Lung (tissue), 12 donors: ENCODE data around the gene DLG2. TPM values are rescaled to one million over a fixed set of nuclear protein-coding genes. Genes with fewer than 3 reads are reported as not detected.

ENCODE experiments used
- ATAC-seq: fragments of 200-7000 bp; cut with Tn5 transposase; one replicate; pipeline ENCODE4 v1.9.1; 2020; ENCODE audit warnings: moderate number of reproducible peaks; ENCODE audit not compliant: insufficient read depth, low FRiP score
- DNase-seq, 3 donors: peaks; one replicate each; pipeline ENCODE4 v3.0.0-alpha.2; 2013 to 2017
- H3K27ac ChIP-seq, 2 donors: one replicate each; pipeline ENCODE4 v1.5.1; 2013; ENCODE audit warnings: mild to moderate bottlenecking in 2 of 2, moderate library complexity in 2 of 2, control low read depth in 1 of 2, inconsistent platforms in 1 of 2, low read depth in 1 of 2, low read length in 1 of 2
- H3K27me3 ChIP-seq, 3 donors: one replicate each; pipeline ENCODE4 v1.5.1; 2013; ENCODE audit warnings: low read length in 2 of 3; ENCODE audit not compliant: control insufficient read depth in 3 of 3, insufficient read depth in 3 of 3
- H3K36me3 ChIP-seq, 4 donors: one replicate each; pipeline ENCODE4 v1.5.1; 2013; ENCODE audit warnings: low read length in 4 of 4, mild to moderate bottlenecking in 1 of 4, moderate library complexity in 1 of 4; ENCODE audit not compliant: control insufficient read depth in 4 of 4, insufficient read depth in 4 of 4
- H3K4me1 ChIP-seq, 5 donors: one replicate each; pipeline ENCODE4 v1.5.1; 2013; ENCODE audit warnings: low read length in 5 of 5, mild to moderate bottlenecking in 2 of 5, moderate library complexity in 1 of 5; ENCODE audit not compliant: control insufficient read depth in 5 of 5, insufficient read depth in 5 of 5
- H3K4me3 ChIP-seq: one replicate; pipeline ENCODE4 v1.5.1; 2013; ENCODE audit warnings: mild to moderate bottlenecking, control low read depth, moderate library complexity
- H3K9ac ChIP-seq, 2 donors: one replicate each; pipeline ENCODE4 v1.5.1; 2013; ENCODE audit warnings: low read length in 2 of 2, control low read depth in 1 of 2; ENCODE audit not compliant: insufficient read depth in 1 of 2
- H3K9me3 ChIP-seq, 4 donors: one replicate each; pipeline ENCODE4 v1.5.1; 2013; ENCODE audit warnings: low read length in 3 of 4, mild to moderate bottlenecking in 1 of 4, moderate library complexity in 1 of 4; ENCODE audit not compliant: control insufficient read depth in 4 of 4, insufficient read depth in 3 of 4
- CTCF ChIP-seq: IDR thresholded peaks from 2 replicates; pipeline ENCODE4 v1.5.1; 2012; ENCODE audit warnings: mild to moderate bottlenecking; ENCODE audit errors: control extremely low read depth, extremely low read depth
- WGBS, 2 donors: extraction: QIAGEN DNeasy Blood & Tissue Kit; methylation state at CpG; one replicate each; pipeline ENCODE4 v1.1.7; 2013; 5-methylcytosine and 5-hydroxymethylcytosine counted together
- polyA plus RNA-seq, 2 donors: library from polyadenylated mRNA; stranded (reverse); fragments of 200-250 nt; gene quantifications; one replicate each; pipeline ENCODE4 v1.2.1, GENCODE V29; 2013
- total RNA-seq, 2 donors: library from RNA; depleted of rRNA in 1 of 2; stranded (reverse); fragments of >200 nt in 1 of 2; gene quantifications; one replicate each; pipeline ENCODE4 v1.2.1, GENCODE V29; 2014 to 2021
- donor health status: control.
- donor health status: control.
- donor health status: Bipolar disorder and iron deficiency.
- donor health status: healthy.
- donor health status: DM: yes; HTN: yes; CAD: no.

Gene DLG2
- total and polyA plus RNA-seq, 4 donors: 0.32 to 24.1 (median 5.4) TPM

- H3K27me3 ChIP-seq: no peaks in the 10 kb centered on the region
- WGBS, 2 donors: 90 to 94% methylated on average over 2 of the region's 2 CpGs
- H3K9ac ChIP-seq: no peak overlapping the region
- H3K4me3 ChIP-seq: no peak overlapping the region
- H3K36me3 ChIP-seq: no peaks in the 10 kb centered on the region
- peaks cover 0 to 4% (median 0%) of the 10 kb centered on the region in 5 donors for H3K4me1 ChIP-seq
- no peak overlapping the region for H3K27ac ChIP-seq
- no peaks in the 10 kb centered on the region for H3K9me3 ChIP-seq
- no peak for DNase-seq
- TF ChIP-seq CTCF: no peak
- ATAC-seq: no peak
These were observed 1955.9 kb downstream of the DLG2 start for GRCh38 chr11:83671289-83671688.

- WGBS, 2 donors: 88 to 90% methylated on average over 4 of the region's 4 CpGs
- no peak overlapping the region for H3K27ac ChIP-seq
- H3K27me3 ChIP-seq: no peaks in the 10 kb centered on the region
- peaks cover 0 to 11% (median 0%) of the 10 kb centered on the region in 5 donors for H3K4me1 ChIP-seq
- no peaks in the 10 kb centered on the region for H3K9me3 ChIP-seq
- no peak for TF ChIP-seq CTCF
- DNase-seq: no peak
- no peak for ATAC-seq
- no peaks in the 10 kb centered on the region for H3K36me3 ChIP-seq
- H3K9ac ChIP-seq: no peak overlapping the region
- H3K4me3 ChIP-seq: no peak overlapping the region
These were observed 1961.0 kb downstream of the DLG2 start for GRCh38 chr11:83666149-83666548.

- no peaks in the 10 kb centered on the region for H3K27me3 ChIP-seq
- ATAC-seq: no peak
- no peaks in the 10 kb centered on the region for H3K36me3 ChIP-seq
- TF ChIP-seq CTCF: no peak
- no peaks in the 10 kb centered on the region for H3K9me3 ChIP-seq
- H3K4me3 ChIP-seq: no peak overlapping the region
- no peak for DNase-seq
- H3K4me1 ChIP-seq: peaks cover 0 to 11% (median 0%) of the 10 kb centered on the region in 5 donors
- H3K9ac ChIP-seq: no peak overlapping the region
- H3K27ac ChIP-seq: no peak overlapping the region
- 94 to 97% methylated on average over 4 of the region's 4 CpGs for WGBS, 2 donors
These were observed 1963.2 kb downstream of the DLG2 start for GRCh38 chr11:83663988-83664387.

- WGBS, 2 donors: 77 to 80% methylated on average over 3 of the region's 3 CpGs
- TF ChIP-seq CTCF: no peak
- Histone ChIP-seq H3K9me3 (no peaks in the 10 kb centered on the region), H3K4me1 (peaks cover 0 to 11% (median 0%) of the 10 kb centered on the region in 5 donors), H3K36me3 (no peaks in the 10 kb centered on the region), H3K9ac (no peak overlapping the region), H3K27me3 (no peaks in the 10 kb centered on the region), H3K4me3 (no peak overlapping the region), H3K27ac (no peak overlapping the region)
- DNase-seq (no peak), ATAC-seq (no peak)
These were observed 1963.7 kb downstream of the DLG2 start for GRCh38 chr11:83663446-83663845.
